Panc1 (cell line): ENCODE measurements around the gene SRSF4.

Experiments
- POLR2AphosphoS5 ChIP-seq: IDR thresholded peaks from 2 replicates; pipeline ENCODE4 v1.6.1; 2012; ENCODE audit warnings: mild to moderate bottlenecking, low read depth, low read length, moderate library complexity
- SIN3A ChIP-seq: IDR thresholded peaks from 2 replicates; pipeline ENCODE4 v1.6.1; 2012; ENCODE audit warnings: low read depth, mild to moderate bottlenecking, low read length, moderate library complexity, borderline replicate concordance; ENCODE audit not compliant: insufficient read depth
- TF ChIP-seq, protein P1 (sequence below): fragments of 450-650 bp; IDR thresholded peaks from 2 replicates; pipeline ENCODE4 v1.5.1; 2017; ENCODE audit warnings: mild to moderate bottlenecking

DNA sequence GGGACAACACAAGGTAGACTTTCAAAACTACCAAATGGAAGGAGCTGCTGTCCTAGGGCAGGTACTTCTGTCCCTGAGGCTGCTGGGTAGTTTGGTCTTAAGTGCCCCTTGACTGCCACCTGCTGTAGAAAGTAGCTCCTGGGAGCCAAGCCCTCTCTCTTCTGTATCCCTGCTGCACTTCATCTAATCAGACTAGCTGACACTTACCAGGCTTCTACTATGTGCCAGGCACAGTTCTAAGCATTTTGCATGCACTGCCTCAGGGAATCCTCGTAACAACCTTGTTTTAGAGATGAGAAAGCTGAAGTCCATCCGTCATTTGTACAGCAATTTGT lies 15.9 kb upstream of the SRSF4 start:
- TF ChIP-seq, protein P1, sequence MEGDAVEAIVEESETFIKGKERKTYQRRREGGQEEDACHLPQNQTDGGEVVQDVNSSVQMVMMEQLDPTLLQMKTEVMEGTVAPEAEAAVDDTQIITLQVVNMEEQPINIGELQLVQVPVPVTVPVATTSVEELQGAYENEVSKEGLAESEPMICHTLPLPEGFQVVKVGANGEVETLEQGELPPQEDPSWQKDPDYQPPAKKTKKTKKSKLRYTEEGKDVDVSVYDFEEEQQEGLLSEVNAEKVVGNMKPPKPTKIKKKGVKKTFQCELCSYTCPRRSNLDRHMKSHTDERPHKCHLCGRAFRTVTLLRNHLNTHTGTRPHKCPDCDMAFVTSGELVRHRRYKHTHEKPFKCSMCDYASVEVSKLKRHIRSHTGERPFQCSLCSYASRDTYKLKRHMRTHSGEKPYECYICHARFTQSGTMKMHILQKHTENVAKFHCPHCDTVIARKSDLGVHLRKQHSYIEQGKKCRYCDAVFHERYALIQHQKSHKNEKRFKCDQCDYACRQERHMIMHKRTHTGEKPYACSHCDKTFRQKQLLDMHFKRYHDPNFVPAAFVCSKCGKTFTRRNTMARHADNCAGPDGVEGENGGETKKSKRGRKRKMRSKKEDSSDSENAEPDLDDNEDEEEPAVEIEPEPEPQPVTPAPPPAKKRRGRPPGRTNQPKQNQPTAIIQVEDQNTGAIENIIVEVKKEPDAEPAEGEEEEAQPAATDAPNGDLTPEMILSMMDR = no peak; the same call in 1 of the 2 replicates
- no peak for TF ChIP-seq SIN3A
- TF ChIP-seq POLR2AphosphoS5 = no peak
